Colon (tissue), 2 donors: ENCODE results near the gene MEX3C.

Experiments used
- FAIRE-seq: peaks from 2 replicates; lab custom pipeline; 2012; peaks lifted over from hg19 to GRCh38; lab: Jason Lieb, UNC
- donor health status: control.
- donor health status: control.

The MEX3C gene

DNA sequence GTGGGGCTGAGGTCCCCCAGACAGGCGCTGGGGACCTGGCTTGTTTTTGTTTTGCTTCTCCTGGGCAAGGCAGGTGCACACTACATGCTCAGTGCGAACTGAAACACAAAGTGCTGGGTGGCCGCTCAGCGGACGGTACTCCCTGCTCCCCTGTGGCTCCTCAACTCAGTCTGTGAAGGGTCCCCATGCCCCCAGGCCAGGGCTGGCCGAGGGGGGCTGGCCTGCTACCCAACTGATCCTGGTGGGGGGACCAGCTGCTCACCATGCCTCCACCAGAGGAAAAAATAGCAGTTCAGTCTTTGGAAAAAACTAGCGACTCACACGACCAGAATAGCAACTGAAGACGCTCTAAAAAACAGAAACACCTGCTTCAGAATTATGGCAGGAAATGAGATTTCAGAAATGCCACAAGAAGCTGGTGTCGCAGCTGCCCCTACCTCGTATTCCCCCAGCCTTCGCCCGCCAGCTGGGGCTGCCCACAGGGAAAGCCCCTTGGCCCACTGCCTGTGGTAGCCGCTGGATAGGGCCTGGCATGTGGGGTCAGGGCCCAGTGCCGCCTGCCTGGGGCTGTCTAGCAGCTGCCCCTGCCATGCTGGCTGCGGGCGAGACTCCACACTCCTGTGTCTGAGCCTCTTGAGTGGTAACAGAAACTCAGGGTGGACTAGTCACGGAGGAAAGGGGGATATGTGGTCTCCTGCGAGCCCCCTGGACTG, 43.7 kb downstream of the MEX3C start:
- no peak for FAIRE-seq

DNA sequence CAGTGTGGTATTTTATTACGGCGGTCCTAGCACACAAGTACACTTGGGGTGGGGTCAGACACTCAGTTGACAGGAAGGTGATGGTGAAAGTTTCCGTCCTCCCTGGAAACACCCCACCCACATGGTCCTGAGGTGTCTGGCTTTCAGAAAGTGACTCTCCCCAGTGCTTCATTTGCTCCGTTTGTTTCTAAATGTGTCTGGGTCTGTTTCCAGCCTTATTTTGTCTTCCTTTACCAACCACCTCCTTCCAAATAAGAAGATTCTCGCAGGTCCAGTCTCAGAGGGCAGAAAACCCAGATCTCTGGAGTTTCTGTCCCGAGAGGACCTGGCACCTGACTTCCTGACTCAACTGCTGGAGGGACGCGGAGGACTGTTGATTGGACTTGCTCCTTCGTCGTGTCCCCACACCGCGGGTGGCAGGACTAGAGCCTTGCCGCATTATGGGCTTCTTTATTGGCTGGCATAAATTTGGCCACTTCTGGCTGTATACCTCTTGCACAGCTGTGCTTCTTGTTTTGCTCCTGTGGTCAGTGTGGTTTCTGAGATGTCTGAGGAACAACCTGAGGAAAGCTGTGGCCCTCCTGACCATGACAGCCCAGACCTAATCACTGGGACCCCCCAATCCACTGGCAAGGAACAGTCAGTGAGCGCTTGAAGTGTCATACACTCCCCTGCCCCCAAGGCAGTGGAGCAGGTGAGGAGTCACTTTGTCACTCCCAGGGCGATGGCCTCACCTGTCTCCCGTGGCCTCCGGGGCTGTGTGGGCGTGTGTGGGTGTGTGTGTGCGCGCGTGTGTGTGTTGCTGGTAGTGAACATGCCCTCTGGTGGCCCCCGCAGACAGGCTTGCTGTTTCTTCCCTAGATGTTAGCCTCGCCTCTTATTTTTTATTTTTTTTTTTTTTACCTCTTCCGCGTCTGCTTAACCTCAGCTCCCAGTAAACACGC, 45.6 kb downstream of the MEX3C start:
- no peak for FAIRE-seq

GRCh38 chr18:51151185-51151567, 46.3 kb downstream of the MEX3C start:
- no peak for FAIRE-seq

- FAIRE-seq: no peak
Measured at GRCh38 chr18:51150113-51150700, 47.3 kb downstream of the MEX3C start.

DNA sequence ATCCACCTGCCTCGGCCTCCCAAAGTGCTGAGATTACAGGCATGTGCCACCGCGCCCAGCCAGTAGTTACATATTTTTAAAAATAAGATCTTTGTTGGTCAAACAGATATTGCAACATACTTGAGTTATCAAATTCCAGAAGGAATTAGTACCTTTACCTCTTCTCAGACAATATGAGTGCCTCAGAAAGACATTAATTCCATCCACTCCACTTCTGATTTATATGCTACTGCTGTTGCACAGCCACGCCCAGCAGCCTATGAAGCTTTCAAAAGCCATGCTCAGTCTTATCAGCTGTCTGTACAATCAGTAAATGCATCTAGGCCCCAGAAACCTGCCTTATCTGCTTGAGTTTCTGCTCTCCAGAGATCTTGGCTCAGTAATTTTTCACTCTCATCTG, 47.8 kb downstream of the MEX3C start:
- FAIRE-seq: no peak

GRCh38 chr18:51146909-51147308, 50.6 kb downstream of the MEX3C start:
- FAIRE-seq: no peak

DNA sequence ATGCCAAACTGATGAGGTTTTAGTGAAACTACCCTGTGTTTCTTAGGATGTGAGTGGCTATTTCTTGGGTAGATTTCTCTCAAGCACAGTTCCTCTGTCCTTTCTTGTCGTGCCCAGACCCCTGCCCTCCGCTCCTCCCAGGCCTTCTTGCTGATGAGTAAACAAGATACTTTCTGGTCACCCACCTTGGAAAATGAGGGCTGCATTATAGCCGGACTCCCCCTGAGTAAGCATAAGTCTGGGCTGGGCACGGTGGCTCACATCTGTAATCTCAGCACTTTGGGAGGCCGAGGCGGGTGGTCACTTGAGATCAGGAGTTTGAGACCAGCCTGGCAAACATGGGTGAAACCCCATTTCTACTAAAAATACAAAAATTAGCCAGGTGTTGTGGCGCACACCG, 58.5 kb downstream of the MEX3C start:
- no peak for FAIRE-seq

DNA sequence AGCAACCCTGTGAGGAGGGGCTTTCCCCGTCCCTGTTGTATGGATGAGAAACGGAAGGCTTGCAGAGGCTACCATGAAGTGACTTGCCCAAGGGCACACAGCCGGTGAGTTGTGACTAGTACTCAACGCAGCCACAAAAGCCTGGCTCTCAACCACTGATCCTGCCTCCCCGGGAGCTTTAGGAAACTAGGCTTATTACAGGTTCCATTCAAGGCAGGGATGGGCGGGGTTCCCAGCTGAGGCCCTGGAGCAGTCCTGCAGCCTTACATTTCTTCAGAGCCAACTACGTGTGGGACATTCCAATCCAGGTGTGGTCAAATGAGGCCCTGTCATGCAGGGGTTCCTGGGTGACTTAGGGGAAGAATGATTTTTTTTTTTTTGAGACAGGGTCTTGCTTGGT, 59.6 kb downstream of the MEX3C start:
- no peak for FAIRE-seq

- no peak for FAIRE-seq
Measured at GRCh38 chr18:51137026-51137729, 60.3 kb downstream of the MEX3C start.

- FAIRE-seq: no peak
Measured at GRCh38 chr18:51135795-51136194, 61.7 kb downstream of the MEX3C start.

DNA sequence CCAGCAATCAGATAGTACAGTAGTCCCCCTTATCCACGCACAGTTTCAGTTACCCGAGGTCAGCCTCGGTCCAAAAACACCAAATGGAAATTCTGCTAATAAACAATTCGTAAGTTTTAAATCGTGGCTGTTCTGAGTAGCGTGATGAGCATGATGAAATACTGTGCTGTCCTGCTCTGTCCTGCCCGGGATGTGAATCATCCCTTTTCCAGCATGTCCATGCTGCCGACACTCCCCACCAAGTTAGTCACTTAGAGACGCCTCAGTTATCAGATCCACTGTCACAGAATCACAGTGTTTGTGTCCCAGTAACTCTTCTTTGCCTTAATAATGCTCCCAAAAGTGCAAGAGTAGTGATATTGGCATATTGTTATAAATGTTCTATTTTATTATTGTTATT, 62.1 kb downstream of the MEX3C start:
- FAIRE-seq: no peak

- FAIRE-seq: no peak
Measured at GRCh38 chr18:51134721-51135120, 62.8 kb downstream of the MEX3C start.

DNA sequence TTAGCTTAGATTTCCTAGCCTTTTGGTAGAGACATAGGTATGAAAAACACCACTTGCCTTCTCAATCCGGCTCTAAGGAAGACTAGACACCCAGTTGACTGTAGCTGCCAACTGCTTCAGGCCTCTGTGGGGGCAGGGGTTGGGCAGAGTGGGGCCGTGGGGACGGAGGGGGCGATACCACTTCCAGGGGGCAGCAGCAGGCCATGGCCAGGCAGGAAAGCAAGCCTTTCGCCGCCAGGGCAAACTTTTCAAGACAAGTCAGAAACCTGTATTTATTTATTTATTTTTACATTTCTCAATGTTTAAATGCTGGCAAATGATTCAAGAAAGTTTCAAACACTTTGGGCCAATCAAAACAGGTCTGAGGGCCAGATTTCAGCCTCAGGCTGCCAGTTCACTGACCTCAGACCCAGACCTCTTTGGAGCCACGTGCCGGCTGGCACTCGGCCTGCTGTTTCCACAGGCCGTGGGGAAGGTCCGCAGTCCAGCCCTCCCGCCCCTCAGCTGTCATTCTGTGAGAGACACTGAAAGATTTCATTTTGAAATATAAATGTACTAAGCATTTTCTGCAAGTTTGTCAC, 63.8 kb downstream of the MEX3C start:
- no peak for FAIRE-seq

DNA sequence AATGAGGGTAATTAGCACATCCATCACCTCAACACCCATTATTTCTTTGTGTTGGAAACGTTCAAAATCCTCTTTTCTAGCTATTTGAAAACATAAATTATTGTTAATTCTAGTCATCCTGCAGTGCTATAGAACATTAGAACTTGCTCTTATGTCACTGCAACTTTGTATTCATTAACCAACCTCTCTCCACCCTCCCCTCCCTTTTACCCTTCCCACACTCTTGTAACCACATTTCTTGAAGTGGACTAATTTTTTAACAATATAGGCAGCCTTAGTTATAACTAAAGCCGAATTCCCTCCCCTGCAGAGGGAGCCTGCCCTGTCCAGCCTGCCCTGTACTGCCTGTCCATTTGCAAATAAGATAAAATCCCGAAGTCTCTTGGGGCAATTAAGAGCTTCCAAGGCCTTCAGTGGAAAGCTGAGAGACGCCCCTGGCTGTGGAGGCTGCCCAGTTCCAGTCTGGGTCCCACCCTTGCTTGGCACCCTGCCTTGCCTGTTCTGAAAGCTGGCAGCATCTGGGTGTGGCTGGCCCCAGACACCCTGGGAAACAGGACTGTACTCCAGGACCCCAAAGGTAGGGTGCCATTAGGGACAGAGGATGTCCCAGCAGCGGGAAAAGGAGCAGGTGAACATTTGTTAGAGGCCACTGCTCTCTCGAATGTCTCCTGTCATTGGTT, 65.1 kb downstream of the MEX3C start:
- no peak for FAIRE-seq

GRCh38 chr18:51128533-51128932, 68.9 kb downstream of the MEX3C start:
- no peak for FAIRE-seq

DNA sequence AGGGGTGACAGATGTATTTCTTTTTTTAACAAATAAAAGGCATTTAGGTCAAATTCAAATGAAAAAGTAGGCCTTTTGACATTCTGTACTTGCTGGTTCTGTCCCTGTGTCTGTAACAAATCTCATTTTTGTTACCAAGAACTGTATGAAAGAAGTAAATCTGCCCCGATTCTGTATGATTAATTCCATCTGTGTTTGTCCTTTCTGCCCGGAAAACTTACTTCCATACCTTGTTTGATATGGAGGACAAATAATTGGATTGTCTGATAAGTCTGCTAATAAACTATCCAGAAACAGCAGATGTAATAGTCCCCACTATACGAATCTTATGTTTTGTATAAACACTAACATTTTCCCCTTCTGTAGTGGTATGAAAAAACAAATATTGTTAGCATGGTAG, 69.8 kb downstream of the MEX3C start:
- FAIRE-seq: no peak

- FAIRE-seq: no peak
Measured at GRCh38 chr18:51125976-51126375, 71.5 kb downstream of the MEX3C start.
